ENCODE results near the gene RANGRF.

Gene RANGRF

DNA sequence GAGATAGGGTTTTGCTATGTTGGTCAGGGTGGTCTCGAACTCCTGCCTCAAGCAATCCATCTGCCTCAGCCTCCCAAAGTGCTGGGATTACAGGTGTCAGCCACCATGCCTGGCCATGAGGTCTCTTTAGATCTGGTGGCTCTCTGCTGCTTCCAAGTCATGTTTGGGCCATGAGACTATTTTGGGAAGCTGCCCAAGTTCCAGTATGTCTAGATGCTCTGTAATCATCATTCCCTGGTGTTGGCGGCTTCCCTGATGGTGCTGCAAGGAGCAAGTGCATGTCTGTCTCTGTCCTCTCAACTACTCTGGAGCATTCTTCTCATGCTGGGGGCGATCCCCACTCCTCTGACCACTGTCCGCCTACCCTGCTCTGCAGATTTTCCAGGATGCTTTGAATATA lies 44.8 kb downstream of the RANGRF start:
- H3K4me3 ChIP-seq (ENCODE audit: low read depth, low read length): no peak overlapping the region
- no peak for DNase-seq (ENCODE audit: low read depth)
- TF ChIP-seq, protein P1, sequence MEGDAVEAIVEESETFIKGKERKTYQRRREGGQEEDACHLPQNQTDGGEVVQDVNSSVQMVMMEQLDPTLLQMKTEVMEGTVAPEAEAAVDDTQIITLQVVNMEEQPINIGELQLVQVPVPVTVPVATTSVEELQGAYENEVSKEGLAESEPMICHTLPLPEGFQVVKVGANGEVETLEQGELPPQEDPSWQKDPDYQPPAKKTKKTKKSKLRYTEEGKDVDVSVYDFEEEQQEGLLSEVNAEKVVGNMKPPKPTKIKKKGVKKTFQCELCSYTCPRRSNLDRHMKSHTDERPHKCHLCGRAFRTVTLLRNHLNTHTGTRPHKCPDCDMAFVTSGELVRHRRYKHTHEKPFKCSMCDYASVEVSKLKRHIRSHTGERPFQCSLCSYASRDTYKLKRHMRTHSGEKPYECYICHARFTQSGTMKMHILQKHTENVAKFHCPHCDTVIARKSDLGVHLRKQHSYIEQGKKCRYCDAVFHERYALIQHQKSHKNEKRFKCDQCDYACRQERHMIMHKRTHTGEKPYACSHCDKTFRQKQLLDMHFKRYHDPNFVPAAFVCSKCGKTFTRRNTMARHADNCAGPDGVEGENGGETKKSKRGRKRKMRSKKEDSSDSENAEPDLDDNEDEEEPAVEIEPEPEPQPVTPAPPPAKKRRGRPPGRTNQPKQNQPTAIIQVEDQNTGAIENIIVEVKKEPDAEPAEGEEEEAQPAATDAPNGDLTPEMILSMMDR (conservative IDR thresholded peaks at IDR 0.05; ENCODE audit: low read depth, low read length): no peak

DNA sequence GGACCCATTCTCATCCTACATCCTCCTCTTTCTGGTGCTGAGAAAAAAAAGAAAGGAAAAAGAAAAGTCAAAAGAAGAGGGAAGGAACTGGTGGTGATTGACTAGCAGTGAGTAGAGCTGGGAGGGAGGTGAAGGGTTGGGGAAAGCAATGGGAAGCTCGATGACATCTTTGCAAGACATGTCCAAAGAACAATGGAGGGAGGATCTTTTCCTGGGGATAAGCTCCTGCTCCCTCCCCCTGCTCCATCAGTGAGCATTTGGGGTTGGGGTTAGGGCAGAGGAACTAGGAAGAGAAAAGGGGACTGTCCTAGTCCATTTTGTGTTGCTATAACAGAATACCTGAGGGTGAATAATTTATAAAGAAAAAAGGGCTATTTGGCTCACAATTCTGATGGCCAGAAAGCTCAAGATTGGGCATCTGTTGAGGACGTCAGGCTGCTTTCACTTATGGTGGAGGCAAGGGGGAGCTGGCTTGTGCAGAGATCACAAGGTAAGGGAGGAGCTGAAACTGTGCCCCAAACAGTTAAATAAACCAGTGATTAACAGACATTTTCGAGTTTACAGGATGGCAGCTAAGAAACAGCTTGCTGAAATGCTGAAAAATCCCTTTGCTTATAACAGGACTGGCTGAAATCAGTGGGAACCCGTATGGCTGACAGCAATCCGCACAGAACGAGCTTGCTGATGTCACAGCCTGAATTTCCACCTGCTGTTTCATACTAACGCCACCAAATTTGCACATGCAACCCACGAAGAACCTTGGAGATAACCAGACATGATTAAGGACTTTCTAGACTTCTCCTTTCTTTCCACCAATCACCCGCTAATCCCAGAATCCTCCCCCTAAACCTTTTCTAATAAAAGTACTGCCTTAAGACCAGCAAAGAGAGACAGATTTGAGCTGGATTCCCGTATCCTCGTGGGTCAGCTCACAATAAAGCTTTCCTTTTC lies 49.6 kb downstream of the RANGRF start:
- peak; percentile 15 for DNase-seq (ENCODE audit: low read depth)
- H3K4me3 ChIP-seq (ENCODE audit: low read depth, low read length): no peak overlapping the region
- TF ChIP-seq, protein P1 (conservative IDR thresholded peaks at IDR 0.05; ENCODE audit: low read depth, low read length): no peak

DNA sequence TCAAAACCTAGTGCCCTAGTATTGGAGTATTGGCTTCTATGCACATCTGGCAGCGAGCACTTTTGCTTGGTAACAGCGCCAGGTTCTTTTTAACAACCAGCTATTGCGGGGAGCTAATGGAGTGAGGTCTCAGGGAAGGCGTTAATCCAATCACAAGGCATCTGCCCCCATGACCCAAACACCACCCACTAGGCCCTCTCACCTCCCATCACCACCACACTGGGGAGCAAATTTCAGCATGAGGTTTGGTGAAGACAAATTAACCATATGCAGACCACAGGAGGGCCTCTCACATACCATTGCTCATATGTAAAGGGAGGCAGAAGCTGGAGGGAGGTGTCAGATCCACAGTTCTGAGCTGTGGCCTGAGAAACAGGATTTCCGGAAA lies 50.3 kb downstream of the RANGRF start:
- H3K4me3 ChIP-seq (ENCODE audit: low read depth, low read length): no peak overlapping the region
- TF ChIP-seq, protein P1 (conservative IDR thresholded peaks at IDR 0.05; ENCODE audit: low read depth, low read length): no peak
- DNase-seq (ENCODE audit: low read depth): peak; percentile 13

DNA sequence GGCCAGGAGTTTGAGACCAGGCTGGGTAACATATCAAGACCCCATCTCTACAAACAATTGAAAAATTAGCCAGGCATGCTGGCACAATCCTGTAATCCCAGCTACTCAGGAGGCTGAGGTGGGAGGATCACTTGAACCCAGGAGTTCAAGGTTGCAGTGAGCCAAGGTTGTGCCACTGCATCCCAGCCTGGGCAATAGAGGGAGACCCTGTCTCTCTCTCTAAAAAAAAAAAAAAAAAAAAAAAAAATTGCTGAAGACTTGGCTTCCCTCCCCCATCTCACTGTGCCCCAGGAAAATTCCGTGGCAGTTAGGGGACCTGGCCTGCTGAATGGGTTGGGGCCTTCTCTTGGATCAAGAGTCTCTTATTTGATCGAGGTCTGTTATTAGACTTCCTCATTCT lies 51.1 kb downstream of the RANGRF start, which contains the start of gene ODF4:
Gene ODF4 (plus strand): TSS at position 301 of the 400 bp plus-strand sequence. CDS start 212 bp downstream, outside the sequence.
- TF ChIP-seq, protein P1 (conservative IDR thresholded peaks at IDR 0.05; ENCODE audit: low read depth, low read length): no peak
- no peak within 1 kb of the TSS for H3K4me3 ChIP-seq (ENCODE audit: low read depth, low read length)

More for the DNA sequence above, 51.1 kb downstream of the RANGRF start, which contains the start of gene ODF4:
- DNase-seq (ENCODE audit: low read depth): no peak
